HepG2 (cell line): ENCODE results near the gene ABHD3. TPM values are rescaled to one million over a fixed set of nuclear protein-coding genes. Genes with fewer than 3 reads are reported as not detected.
A peak's percentile ranks its signal among the peaks of the same experiment; 100 is the strongest.

ENCODE experiments used
- ASH2L ChIP-seq: fragments of 300-600, 200-600 bp; sonication (generic); IDR thresholded peaks from 2 replicates; pipeline ENCODE4 v1.7.0; 2017; ENCODE audit warnings: low read depth, mild to moderate bottlenecking, moderate library complexity, mixed read lengths, low read length; ENCODE audit not compliant: insufficient read length
- ATAD3A ChIP-seq: sonication (generic); formaldehyde crosslinking; IDR thresholded peaks from 2 replicates; pipeline ENCODE4 v1.4.0; 2020; ENCODE audit warnings: missing genetic modification reagents
- EP300 ChIP-seq, 3 experiments: sonication (generic) in 1 of 3; formaldehyde crosslinking in 1 of 3; IDR thresholded peaks; 2 replicates each; pipeline versions ENCODE4 v1.5.1 to v1.6.1; 2011 to 2020; ENCODE audit warnings: low read depth in 2 of 3, low read length in 2 of 3, borderline replicate concordance in 1 of 3, improper control_type of control experiment in 1 of 3, mild to moderate bottlenecking in 1 of 3, missing genetic modification reagents in 1 of 3, moderate library complexity in 1 of 3
- FOXO1 ChIP-seq: sonication (generic); formaldehyde crosslinking; IDR thresholded peaks from 2 replicates; pipeline ENCODE4 v1.4.0; 2020; ENCODE audit warnings: missing genetic modification reagents
- GFI1 ChIP-seq: sonication (generic); formaldehyde crosslinking; IDR thresholded peaks from 2 replicates; pipeline ENCODE4 v1.5.0; 2020; ENCODE audit warnings: missing genetic modification reagents, mild to moderate bottlenecking, borderline replicate concordance
- HOXA3 ChIP-seq: sonication (generic); formaldehyde crosslinking; IDR thresholded peaks from 2 replicates; pipeline ENCODE4 v1.5.0; 2020; ENCODE audit warnings: missing genetic modification reagents
- IKZF1 ChIP-seq: fragments of 450-650 bp; IDR thresholded peaks from 2 replicates; pipeline ENCODE4 v1.7.1; 2016
- KLF13 ChIP-seq: sonication (generic); formaldehyde crosslinking; IDR thresholded peaks from 2 replicates; pipeline ENCODE4 v1.4.0; 2020; ENCODE audit warnings: mild to moderate bottlenecking, missing genetic modification reagents
- KMT2A ChIP-seq: sonication (generic); formaldehyde crosslinking; IDR thresholded peaks from 2 replicates; pipeline ENCODE4 v1.4.0; 2020; ENCODE audit warnings: missing genetic modification reagents
- MATR3 ChIP-seq: sonication (generic); formaldehyde crosslinking; IDR thresholded peaks from 2 replicates; pipeline ENCODE4 v1.4.0; 2020; ENCODE audit warnings: missing genetic modification reagents
- MIER2 ChIP-seq: IDR thresholded peaks from 2 replicates; pipeline ENCODE4 v1.6.1; 2016; ENCODE audit warnings: missing biosample characterization, missing genetic modification reagents
- RAD21 ChIP-seq: fragments of 450-650 bp; formaldehyde crosslinking; IDR thresholded peaks from 2 replicates; pipeline ENCODE4 v1.5.0; 2020; ENCODE audit warnings: mild to moderate bottlenecking
- SPEN ChIP-seq: sonication (generic); formaldehyde crosslinking; IDR thresholded peaks from 2 replicates; pipeline ENCODE4 v1.5.1; 2020; ENCODE audit warnings: low read depth, mild to moderate bottlenecking, missing genetic modification reagents
- YY1 ChIP-seq: IDR thresholded peaks from 2 replicates; pipeline ENCODE4 v1.6.1; 2011; ENCODE audit warnings: low read length, low read depth, moderate library complexity, mild to moderate bottlenecking; ENCODE audit not compliant: insufficient read depth, insufficient replicate concordance
- ZKSCAN1 ChIP-seq: fragments of 150-350 bp; IDR thresholded peaks from 2 replicates; pipeline ENCODE4 v1.6.1; 2014; ENCODE audit warnings: low read length
- ZNF430 ChIP-seq: sonication (generic); formaldehyde crosslinking; IDR thresholded peaks from 2 replicates; pipeline ENCODE4 v1.9.0; 2021; ENCODE audit warnings: mild to moderate bottlenecking, missing genetic modification reagents
- ZNF451 ChIP-seq: sonication (generic); formaldehyde crosslinking; IDR thresholded peaks from 2 replicates; pipeline ENCODE4 v1.5.0; 2020; ENCODE audit warnings: mild to moderate bottlenecking, missing genetic modification reagents
- ZNF75D ChIP-seq: sonication (generic); formaldehyde crosslinking; IDR thresholded peaks from 2 replicates; pipeline ENCODE4 v1.8.1; 2023; ENCODE audit warnings: missing genetic modification reagents, mild to moderate bottlenecking, borderline replicate concordance
- ZNF761 ChIP-seq: sonication (generic); formaldehyde crosslinking; conservative IDR thresholded peaks from 2 replicates; pipeline ENCODE4 v1.4.0; 2020; ENCODE audit warnings: mild to moderate bottlenecking, missing genetic modification reagents
- polyA plus RNA-seq, 8 experiments: library from polyadenylated mRNA; depleted of rRNA in 3 of 8; stranded (reverse) in 7 of 8; unstranded in 1 of 8; fragments of >200 nt; fragmentation: Illumina TruSeq in 4 of 8; extraction: Trizol in 4 of 8; gene quantifications; 2 replicates each; pipeline versions ENCODE4 v1.2.1 to v1.2.3, GENCODE V29; 2011 to 2016; ENCODE audit warnings: low read depth in 4 of 8, missing spikeins in 1 of 8, mixed read lengths in 1 of 8; ENCODE audit not compliant: insufficient read depth in 1 of 8
- total RNA-seq, 5 experiments: library from RNA; depleted of rRNA; stranded (reverse); fragments of >200 nt; fragmentation: Illumina TruSeq; extraction: Trizol; gene quantifications; 2 replicates each; pipeline ENCODE4 v1.2.3, GENCODE V29; 2016; ENCODE audit warnings: low read depth in 1 of 5
- TF ChIP-seq, protein P1 (sequence below): sonication (generic); formaldehyde crosslinking; IDR thresholded peaks from 2 replicates; pipeline ENCODE4 v1.4.0; 2020; ENCODE audit warnings: missing genetic modification reagents
- TF ChIP-seq, protein P2 (sequence below): sonication (generic); formaldehyde crosslinking; IDR thresholded peaks from 2 replicates; pipeline ENCODE4 v1.4.0; 2020; ENCODE audit warnings: missing genetic modification reagents
- TF ChIP-seq, protein P3 (sequence below): sonication (generic); formaldehyde crosslinking; IDR thresholded peaks from 2 replicates; pipeline ENCODE4 v1.5.0; 2020; ENCODE audit warnings: missing genetic modification reagents, mild to moderate bottlenecking, borderline replicate concordance

ABHD3 gene
- total and polyA plus RNA-seq, 2 of the 13 experiments (the other 11 are each of a cell fraction or from before 2014, with no cell fraction given), result 32.1 to 40.2 TPM

DNA sequence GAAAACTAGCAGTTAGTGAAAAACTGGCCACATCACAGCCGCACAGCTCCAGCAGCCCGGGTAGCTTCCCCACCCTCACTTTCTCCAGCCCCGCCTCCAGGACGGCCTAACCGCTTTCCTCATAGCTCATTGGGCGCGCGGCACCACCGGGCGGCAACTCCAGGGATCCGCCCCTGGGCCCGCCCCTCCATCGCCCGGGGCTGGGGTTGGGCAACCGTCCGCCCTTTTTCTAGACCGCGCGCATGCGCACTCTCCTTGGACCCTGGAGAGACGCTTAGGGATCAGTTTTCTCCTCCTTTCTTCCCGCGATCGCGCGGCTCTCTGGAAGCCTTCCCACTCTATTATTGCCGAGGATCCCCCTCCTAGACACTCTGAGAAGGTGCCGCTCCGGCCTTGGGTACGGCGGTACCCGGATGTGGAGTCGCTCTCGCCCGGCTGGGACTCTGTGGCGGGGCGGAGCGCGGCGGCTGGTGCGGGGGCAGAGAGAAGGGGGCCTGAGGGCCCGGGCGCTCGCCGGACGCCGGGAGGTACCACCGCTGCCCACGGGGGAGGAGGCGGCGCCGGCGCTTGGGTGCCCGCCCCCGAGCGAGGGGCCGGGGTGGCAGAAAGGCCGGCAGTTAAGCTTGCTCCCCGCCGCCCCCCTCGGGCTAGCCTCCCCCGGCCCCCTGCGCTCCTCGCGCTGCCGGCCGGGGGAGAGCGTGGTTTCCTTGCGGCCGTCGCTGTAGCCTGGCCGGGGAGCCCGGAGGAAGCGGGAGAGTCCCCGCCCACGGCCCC is 36.2 kb upstream of the ABHD3 start, which contains the start of gene MIB1 (continued):
- TF ChIP-seq GFI1 (CRISPR knock-in tag) (no peak), MIER2 (CRISPR knock-in tag) (no peak), KLF13 (no peak), ZKSCAN1 (no peak), SPEN (CRISPR knock-in tag) (peak; percentile 49; the same call in 1 of the 2 replicates), IKZF1 (no peak), ZNF430 (CRISPR knock-in tag) (no peak), KMT2A (CRISPR knock-in tag) (peak; percentile 69; the same call in 1 of the 2 replicates), HOXA3 (CRISPR knock-in tag) (peak; percentile 31; the same call in 1 of the 2 replicates), ASH2L (peak; percentile 82), YY1 (peak; percentile 44), RAD21 (CRISPR knock-in tag) (no peak), MATR3 (CRISPR knock-in tag) (no peak), ZNF451 (CRISPR knock-in tag) (no peak), EP300 (IDR thresholded peaks at IDR 0.05; ENCODE audit: low read depth in 2 of 2, low read length in 2 of 2) (no peak), EP300 (CRISPR knock-in tag; IDR thresholded peaks at IDR 0.05; ENCODE audit: borderline replicate concordance) (no peak), ATAD3A (no peak), ZNF75D (CRISPR knock-in tag) (no peak), FOXO1 (CRISPR knock-in tag) (peak; percentile 34; the same call in 1 of the 2 replicates), ZNF761 (CRISPR knock-in tag) (0 out of 2 replicates have a peak, but pooled peaks have one; percentile 50)
- TF ChIP-seq, protein P1, sequence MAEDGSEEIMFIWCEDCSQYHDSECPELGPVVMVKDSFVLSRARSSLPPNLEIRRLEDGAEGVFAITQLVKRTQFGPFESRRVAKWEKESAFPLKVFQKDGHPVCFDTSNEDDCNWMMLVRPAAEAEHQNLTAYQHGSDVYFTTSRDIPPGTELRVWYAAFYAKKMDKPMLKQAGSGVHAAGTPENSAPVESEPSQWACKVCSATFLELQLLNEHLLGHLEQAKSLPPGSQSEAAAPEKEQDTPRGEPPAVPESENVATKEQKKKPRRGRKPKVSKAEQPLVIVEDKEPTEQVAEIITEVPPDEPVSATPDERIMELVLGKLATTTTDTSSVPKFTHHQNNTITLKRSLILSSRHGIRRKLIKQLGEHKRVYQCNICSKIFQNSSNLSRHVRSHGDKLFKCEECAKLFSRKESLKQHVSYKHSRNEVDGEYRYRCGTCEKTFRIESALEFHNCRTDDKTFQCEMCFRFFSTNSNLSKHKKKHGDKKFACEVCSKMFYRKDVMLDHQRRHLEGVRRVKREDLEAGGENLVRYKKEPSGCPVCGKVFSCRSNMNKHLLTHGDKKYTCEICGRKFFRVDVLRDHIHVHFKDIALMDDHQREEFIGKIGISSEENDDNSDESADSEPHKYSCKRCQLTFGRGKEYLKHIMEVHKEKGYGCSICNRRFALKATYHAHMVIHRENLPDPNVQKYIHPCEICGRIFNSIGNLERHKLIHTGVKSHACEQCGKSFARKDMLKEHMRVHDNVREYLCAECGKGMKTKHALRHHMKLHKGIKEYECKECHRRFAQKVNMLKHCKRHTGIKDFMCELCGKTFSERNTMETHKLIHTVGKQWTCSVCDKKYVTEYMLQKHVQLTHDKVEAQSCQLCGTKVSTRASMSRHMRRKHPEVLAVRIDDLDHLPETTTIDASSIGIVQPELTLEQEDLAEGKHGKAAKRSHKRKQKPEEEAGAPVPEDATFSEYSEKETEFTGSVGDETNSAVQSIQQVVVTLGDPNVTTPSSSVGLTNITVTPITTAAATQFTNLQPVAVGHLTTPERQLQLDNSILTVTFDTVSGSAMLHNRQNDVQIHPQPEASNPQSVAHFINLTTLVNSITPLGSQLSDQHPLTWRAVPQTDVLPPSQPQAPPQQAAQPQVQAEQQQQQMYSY (CRISPR knock-in tag), result no peak; the same call in 1 of the 2 replicates
- TF ChIP-seq, protein P2, sequence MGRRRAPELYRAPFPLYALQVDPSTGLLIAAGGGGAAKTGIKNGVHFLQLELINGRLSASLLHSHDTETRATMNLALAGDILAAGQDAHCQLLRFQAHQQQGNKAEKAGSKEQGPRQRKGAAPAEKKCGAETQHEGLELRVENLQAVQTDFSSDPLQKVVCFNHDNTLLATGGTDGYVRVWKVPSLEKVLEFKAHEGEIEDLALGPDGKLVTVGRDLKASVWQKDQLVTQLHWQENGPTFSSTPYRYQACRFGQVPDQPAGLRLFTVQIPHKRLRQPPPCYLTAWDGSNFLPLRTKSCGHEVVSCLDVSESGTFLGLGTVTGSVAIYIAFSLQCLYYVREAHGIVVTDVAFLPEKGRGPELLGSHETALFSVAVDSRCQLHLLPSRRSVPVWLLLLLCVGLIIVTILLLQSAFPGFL (CRISPR knock-in tag), result no peak
- TF ChIP-seq, protein P3, sequence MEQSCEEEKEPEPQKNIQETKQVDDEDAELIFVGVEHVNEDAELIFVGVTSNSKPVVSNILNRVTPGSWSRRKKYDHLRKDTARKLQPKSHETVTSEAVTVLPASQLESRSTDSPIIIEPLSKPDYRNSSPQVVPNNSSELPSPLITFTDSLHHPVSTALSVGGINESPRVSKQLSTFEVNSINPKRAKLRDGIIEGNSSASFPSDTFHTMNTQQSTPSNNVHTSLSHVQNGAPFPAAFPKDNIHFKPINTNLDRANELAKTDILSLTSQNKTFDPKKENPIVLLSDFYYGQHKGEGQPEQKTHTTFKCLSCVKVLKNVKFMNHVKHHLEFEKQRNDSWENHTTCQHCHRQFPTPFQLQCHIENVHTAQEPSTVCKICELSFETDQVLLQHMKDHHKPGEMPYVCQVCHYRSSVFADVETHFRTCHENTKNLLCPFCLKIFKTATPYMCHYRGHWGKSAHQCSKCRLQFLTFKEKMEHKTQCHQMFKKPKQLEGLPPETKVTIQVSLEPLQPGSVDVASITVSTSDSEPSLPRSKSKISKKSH (CRISPR knock-in tag), result peak; percentile 87; the same call in 1 of the 2 replicates
